Prostate gland (tissue), 2 donors: Measurements from ENCODE around the gene VWA1.

ENCODE experiments used
- CTCF ChIP-seq, 4 experiments: fragments of 200-600 bp in 2 of 4; fragments of 450-650 bp in 2 of 4; sonication (generic) in 2 of 4; IDR thresholded peaks; 1 replicate in 3 of 4; 2 replicates in 1 of 4; pipeline ENCODE4 v1.5.1; 2016 to 2019; ENCODE audit warnings: antibody characterized with exemption in 4 of 4, mild to moderate bottlenecking in 2 of 4, moderate library complexity in 2 of 4
- POLR2A ChIP-seq: fragments of 450-650 bp; IDR thresholded peaks from one replicate; pipeline ENCODE4 v1.6.1; 2016; ENCODE audit warnings: antibody characterized with exemption, mild to moderate bottlenecking
- POLR2AphosphoS5 ChIP-seq: sonication (generic); formaldehyde crosslinking; IDR thresholded peaks from one replicate; pipeline ENCODE4 v1.6.1; 2017; ENCODE audit warnings: antibody characterized with exemption

GRCh38 chr1:1387098-1388077, 48.1 kb upstream of the VWA1 start:
- TF ChIP-seq CTCF (IDR thresholded peaks at IDR 0.05), result no peak
- TF ChIP-seq POLR2A, result no peak
- TF ChIP-seq POLR2AphosphoS5, result no peak
